ENCODE measurements around the gene LCE1C. TPM values are rescaled to one million over a fixed set of nuclear protein-coding genes. Genes with fewer than 3 reads are reported as not detected.

LCE1C gene, protein sequence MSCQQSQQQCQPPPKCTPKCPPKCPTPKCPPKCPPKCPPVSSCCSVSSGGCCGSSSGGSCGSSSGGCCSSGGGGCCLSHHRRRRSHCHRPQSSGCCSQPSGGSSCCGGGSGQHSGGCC
- not detected in 2 replicates for polyA plus RNA-seq
- polyA minus RNA-seq: not detected in 2 replicates

DNA sequence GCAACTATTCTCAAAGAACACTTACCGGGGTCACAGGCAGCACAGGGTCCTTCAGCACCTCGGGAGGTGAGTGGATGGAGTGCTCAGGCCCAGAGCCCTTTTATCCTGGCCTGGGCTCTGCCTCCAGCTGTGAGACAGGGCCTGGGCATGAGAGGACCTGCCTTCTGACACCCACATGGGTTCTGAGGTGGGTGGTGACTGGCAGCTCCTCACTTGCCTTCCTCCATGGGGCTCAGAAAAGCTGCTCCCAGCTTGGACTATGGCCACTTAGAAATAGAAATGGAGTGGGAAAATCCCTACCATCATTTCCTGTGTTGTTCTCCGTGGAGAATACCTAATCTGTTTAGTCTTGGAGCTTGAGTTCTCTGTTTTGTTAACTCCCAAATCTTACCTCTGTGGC lies at the start of gene LCE1C:
LCE1C (minus strand) TSS at position 76 of the 400 bp plus-strand sequence. CDS start 1,173 bp downstream, outside the sequence.
- Histone ChIP-seq H3K9me2 (ENCODE audit: insufficient read depth, low read length) (no peaks in the 10 kb centered on the region), H2AFZ (ENCODE audit: low read depth, low read length) (no peak within 1 kb of the TSS), H3K4me3 (ENCODE audit: low read length) (no peak within 1 kb of the TSS), H3K4me2 (ENCODE audit: low read length) (no peak within 1 kb of the TSS), H3K79me2 (replicated peaks; ENCODE audit: insufficient read depth, low read length) (no peaks in the 10 kb centered on the region), H3K9me3 (ENCODE audit: low read length) (peaks cover under 1% of the 10 kb centered on the region), H3K27me3 (ENCODE audit: insufficient read depth, low read depth, low read length) (no peaks in the 10 kb centered on the region), H3F3A (ENCODE audit: insufficient read depth, low read length, poor library complexity, severe bottlenecking) (no peaks in the 10 kb centered on the region), H4K20me1 (ENCODE audit: insufficient read depth) (no peaks in the 10 kb centered on the region), H3K27ac (ENCODE audit: low read length) (no peak within 1 kb of the TSS), H3K9ac (ENCODE audit: low read length) (no peak within 1 kb of the TSS), H3K36me3 (ENCODE audit: insufficient read depth, low read length) (no peaks in the 10 kb centered on the region)
- no peak for TF ChIP-seq REST (IDR thresholded peaks at IDR 0.05; ENCODE audit: borderline replicate concordance)
- TF ChIP-seq CTCF (IDR thresholded peaks at IDR 0.05; ENCODE audit: poor library complexity, severe bottlenecking): no peak
- TF ChIP-seq MXI1 (conservative IDR thresholded peaks at IDR 0.05; ENCODE audit: poor library complexity, severe bottlenecking): no peak
- no peak for TF ChIP-seq EP300 (conservative IDR thresholded peaks at IDR 0.05; ENCODE audit: poor library complexity, severe bottlenecking)
- TF ChIP-seq RAD21 (conservative IDR thresholded peaks at IDR 0.05): no peak
- TF ChIP-seq POLR2AphosphoS5 (IDR thresholded peaks at IDR 0.05): no peak
- no peak for TF ChIP-seq TAF1 (IDR thresholded peaks at IDR 0.05; ENCODE audit: low read depth)
- no peak for TF ChIP-seq SMC3 (conservative IDR thresholded peaks at IDR 0.05; ENCODE audit: poor library complexity)
- TF ChIP-seq EZH2 (IDR thresholded peaks at IDR 0.05; ENCODE audit: borderline replicate concordance, insufficient read depth, low read length, poor library complexity, severe bottlenecking): no peak

- TF ChIP-seq EZH2 (IDR thresholded peaks at IDR 0.05; ENCODE audit: borderline replicate concordance, insufficient read depth, low read length, poor library complexity, severe bottlenecking) (no peak), MXI1 (conservative IDR thresholded peaks at IDR 0.05; ENCODE audit: poor library complexity, severe bottlenecking) (no peak), POLR2AphosphoS5 (IDR thresholded peaks at IDR 0.05) (no peak), SMC3 (conservative IDR thresholded peaks at IDR 0.05; ENCODE audit: poor library complexity) (no peak), TAF1 (IDR thresholded peaks at IDR 0.05; ENCODE audit: low read depth) (no peak), REST (IDR thresholded peaks at IDR 0.05; ENCODE audit: borderline replicate concordance) (no peak), EP300 (conservative IDR thresholded peaks at IDR 0.05; ENCODE audit: poor library complexity, severe bottlenecking) (no peak)
- Histone ChIP-seq H3K79me2 (replicated peaks; ENCODE audit: insufficient read depth, low read length) (no peaks in the 10 kb centered on the region), H4K20me1 (ENCODE audit: insufficient read depth) (no peaks in the 10 kb centered on the region), H3K9ac (ENCODE audit: low read length) (no peak overlapping the region), H2AFZ (ENCODE audit: low read depth, low read length) (no peak overlapping the region), H3K9me2 (ENCODE audit: insufficient read depth, low read length) (no peaks in the 10 kb centered on the region), H3K4me2 (ENCODE audit: low read length) (no peak overlapping the region), H3K27ac (ENCODE audit: low read length) (no peak overlapping the region), H3K36me3 (ENCODE audit: insufficient read depth, low read length) (no peaks in the 10 kb centered on the region), H3K9me3 (ENCODE audit: low read length) (no peaks in the 10 kb centered on the region), H3K27me3 (ENCODE audit: insufficient read depth, low read depth, low read length) (no peaks in the 10 kb centered on the region), H3K4me3 (ENCODE audit: low read length) (no peak overlapping the region), H3F3A (ENCODE audit: insufficient read depth, low read length, poor library complexity, severe bottlenecking) (no peaks in the 10 kb centered on the region)
Measured at GRCh38 chr1:152855661-152856060, 49.2 kb upstream of the LCE1C start.
